OCI-M1 (cell line): ENCODE results near the gene COL5A2.
A peak's percentile ranks its signal among the peaks of the same experiment; 100 is the strongest.

Experiments
- DNase-seq: peaks from one replicate; lab custom pipeline; 2025; lab: John Stamatoyannopoulos, UW

The COL5A2 gene

DNA sequence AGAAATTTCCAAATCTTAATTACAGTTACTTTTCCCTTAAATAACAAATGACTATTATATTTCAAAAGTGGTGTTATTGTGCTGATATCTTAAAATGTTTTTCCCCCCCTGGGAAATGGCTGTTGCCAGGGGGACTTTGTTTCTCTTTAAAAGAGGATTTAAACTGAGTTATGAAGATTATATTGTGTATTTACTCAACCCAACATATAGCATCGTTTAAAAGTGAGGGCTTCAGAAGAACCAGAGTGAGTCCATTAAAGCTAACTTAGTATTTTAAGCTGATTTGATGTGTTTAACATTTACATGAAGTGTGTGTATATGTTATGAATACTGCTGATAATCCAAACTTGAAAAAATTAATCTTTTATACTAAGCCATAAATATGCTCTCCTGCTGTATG, 81.6 kb downstream of the COL5A2 start:
- no peak for DNase-seq

DNA sequence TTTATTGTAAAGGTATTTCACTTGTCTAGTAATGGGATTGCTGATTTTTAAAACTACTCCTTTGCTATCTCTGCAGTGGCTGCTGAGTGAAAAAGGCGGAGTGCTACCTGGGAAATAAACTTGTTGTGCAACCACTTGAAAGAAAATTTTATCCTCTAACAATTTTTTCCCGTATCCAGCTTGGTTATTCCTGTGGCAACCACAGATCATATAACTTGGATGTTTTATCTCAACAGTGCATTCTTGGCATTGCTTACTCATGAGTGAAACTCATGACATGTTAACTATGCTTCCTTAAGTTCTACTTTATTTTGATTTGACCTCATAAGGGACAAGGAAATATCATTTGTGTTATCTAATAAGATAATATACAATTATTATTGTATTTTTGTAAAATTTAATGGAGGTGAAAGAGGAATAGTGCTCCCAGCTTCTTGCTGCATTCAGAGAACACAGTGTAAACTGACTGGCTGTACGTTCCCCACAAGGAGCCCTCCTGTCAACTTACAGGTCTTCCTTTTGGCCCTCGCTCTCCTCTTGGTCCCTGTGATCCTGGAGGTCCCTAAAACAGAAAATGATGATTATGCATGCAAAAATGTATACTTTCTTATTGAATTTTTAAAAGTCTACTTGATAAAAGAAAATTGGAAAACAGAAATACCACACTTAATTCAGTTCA, 82.7 kb downstream of the COL5A2 start:
- no peak for DNase-seq

GRCh38 chr2:189095101-189095500, 84.5 kb downstream of the COL5A2 start:
- no peak for DNase-seq

GRCh38 chr2:189092936-189093335, 86.6 kb downstream of the COL5A2 start:
- DNase-seq = no peak

DNA sequence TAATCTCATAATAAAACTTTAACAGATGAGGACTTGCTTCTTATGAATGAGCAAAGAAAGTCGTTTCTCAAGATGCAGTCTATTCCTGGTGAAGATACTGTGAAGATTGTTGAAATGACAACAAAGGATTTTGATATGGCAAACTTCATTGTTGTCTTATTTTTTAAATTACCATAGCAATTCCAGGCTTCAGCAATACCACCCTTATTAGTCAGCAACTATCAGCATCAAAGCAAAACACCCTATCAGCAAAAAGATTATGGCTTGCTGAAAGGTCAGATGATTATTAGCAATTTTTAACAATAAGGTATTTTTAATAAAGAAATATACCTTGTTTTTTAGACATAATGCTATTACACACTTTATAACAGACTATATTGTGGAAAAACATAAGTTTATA, 88.3 kb downstream of the COL5A2 start:
- no peak for DNase-seq

DNA sequence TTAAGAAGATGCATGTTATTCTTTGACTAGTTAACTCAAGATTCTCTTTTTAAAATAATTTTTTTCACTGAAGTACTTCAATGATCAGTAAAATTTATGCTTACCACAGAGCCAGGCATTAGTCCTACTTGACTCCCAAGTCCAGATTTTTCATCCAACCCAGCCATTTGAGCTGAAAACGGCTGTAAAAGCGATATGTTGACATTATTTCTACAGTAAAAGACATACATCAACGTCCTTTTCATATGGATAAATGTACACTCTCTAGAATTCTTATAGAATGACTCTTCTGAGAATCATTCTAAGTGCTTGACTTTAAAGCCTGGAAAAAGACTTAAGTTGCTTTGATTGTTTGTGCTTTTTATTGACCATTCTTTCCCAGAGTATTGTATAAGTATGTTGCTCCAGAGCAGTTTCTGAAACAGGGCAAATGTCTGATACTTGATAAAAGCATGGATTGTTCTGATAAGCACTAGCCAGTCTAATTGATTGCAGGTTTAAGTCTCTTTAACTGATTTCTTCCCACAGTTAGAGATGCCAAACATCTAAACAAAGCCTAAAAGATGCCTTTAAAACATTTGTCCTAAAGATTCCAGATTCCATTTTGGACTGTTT, 90.9 kb downstream of the COL5A2 start:
- DNase-seq = no peak

DNA sequence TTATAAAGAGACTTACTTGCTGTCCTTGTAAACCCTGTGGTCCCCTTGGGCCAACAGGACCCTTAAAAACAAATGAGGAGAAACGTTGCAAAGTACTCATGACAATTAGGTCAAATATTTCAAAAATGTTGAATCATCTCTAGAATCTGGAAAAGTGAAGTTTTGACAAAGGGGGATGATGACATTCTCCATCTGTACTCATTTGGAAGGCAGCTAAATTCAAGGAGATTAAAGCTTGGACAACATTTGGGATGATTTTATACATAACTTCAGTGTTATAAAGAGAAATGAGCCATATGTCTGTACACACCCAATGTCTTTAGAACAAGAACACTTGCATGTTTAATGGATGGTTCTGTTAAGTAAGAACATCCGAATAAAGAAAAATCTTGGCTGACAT, 92.9 kb downstream of the COL5A2 start:
- DNase-seq = no peak

- DNase-seq = no peak
These were observed 93.3 kb downstream of the COL5A2 start for GRCh38 chr2:189086250-189086649.

- DNase-seq = no peak
These were observed 96.0 kb downstream of the COL5A2 start for GRCh38 chr2:189083606-189084005.

DNA sequence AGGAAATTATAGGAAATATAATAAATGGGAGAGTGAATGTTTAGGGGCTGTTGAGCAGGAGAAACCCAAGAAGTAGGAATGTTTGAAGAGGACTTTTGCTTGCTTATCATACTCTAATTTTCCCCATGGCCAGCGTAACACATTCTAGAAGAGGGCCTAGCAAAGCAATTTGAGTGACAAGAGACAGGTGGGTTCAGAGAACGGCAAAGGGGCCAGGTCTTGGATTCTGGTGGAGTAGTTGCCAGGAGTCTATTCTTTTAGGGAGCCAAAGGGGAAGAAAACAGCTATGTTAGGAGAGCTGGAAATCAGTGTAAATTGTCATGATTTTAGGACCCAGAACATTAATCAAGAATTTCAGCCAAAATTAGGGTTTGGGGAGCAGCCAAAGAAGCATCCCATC, 96.5 kb downstream of the COL5A2 start:
- DNase-seq = no peak

- no peak for DNase-seq
These were observed 97.1 kb downstream of the COL5A2 start for GRCh38 chr2:189082376-189082975.

DNA sequence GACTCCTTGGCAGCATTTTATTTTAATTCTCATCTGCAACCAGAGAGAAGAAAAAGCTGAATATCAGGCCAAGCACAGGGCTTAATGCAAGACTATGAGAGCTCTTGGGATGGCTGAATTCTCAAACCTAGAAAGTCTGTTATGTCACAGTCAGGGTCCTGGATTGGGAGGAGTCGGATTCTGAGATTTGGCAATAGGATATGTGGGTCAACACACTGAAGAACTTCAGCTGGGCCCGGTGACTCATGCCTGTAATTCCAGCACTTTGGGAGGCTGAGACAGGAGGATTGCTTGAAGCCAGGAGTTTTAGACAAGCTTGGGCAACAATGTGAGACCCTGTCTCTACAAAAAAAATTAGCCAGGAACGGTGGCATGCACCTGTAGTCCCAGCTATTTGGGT, 103.0 kb downstream of the COL5A2 start:
- DNase-seq = no peak

DNA sequence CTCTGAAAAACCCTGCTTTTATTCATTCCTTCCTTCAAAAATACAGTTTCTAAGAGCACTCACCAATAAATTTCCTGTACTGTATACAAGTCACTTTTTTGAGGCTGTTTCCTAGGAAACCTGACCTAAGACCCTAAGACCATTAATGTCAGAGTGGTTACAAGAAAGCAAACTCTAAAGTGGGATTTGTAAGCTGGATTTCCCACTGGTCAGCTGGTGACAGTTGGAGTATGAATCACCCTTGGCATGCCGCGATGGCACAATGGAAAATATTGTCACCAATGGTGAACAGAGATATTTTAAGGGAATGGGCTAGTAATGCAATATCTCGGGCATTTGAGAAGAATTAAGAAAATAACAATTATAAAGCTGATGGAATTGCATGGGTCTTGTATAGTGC, 103.4 kb downstream of the COL5A2 start:
- DNase-seq = no peak

GRCh38 chr2:189074506-189074905, 105.1 kb downstream of the COL5A2 start:
- peak; percentile 72 for DNase-seq

- no peak for DNase-seq
These were observed 107.5 kb downstream of the COL5A2 start for GRCh38 chr2:189072036-189072435.

DNA sequence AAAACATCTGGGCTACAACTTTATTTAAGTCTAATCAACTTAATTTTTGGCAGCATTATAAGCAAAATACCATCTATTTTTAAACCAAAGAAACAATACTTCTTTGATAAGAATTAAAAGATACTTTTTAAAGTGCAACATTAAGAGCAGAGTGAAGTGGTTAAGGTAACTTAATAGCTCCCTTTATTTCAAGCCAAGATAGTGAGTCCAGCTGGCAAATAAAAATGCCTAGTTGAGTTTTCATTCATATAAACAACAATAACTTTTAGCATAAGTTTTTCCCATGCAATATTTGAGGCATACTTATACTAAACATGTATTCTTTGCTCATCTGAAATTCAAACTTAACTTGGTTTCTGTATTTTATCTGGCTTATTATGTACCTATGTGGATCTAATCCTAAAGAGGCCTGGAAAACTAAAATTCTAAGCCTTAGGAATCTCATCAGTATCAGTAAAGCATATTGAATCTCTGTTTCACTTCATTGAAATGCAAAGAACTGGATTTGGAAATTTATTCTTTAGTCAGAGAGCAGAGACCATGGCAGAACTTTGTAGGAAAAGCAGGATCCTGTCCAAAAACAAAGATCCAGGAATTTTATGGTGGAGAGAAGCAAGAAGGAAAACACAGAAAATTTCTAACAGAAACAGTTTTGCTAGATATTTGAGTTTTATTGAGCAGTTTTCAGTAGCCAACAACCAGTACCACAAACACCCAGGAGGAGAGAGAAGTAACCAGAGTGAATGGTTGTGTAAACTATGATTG, 109.5 kb downstream of the COL5A2 start:
- no peak for DNase-seq

- DNase-seq = no peak
These were observed 113.5 kb downstream of the COL5A2 start for GRCh38 chr2:189066037-189066436.

DNA sequence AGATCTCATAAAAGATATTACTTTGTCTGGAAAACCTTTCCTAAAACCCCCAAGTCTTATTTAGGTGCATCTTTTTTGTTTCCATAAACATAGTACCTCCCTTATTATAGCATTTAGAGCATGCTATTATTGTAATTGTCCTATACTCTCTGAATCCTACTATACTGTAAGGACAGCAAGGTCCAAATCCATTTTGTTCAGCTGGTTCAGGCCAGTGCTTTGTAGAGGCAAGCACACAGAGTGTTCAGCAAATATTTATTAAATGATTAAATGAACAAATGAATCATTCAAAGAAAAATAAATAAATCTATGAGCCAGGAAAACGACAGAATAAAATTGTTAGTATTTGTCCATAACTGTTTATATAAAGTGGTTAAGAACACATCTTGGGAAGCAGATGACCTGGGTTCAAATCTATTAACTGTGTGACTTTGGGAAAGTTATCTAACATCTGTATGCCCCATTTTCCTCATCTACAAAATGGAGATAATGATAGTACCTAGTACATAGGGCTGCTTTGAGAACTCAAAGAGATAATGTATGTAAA, 119.4 kb downstream of the COL5A2 start:
- no peak for DNase-seq

GRCh38 chr2:189057316-189057715, 122.2 kb downstream of the COL5A2 start:
- DNase-seq = no peak

DNA sequence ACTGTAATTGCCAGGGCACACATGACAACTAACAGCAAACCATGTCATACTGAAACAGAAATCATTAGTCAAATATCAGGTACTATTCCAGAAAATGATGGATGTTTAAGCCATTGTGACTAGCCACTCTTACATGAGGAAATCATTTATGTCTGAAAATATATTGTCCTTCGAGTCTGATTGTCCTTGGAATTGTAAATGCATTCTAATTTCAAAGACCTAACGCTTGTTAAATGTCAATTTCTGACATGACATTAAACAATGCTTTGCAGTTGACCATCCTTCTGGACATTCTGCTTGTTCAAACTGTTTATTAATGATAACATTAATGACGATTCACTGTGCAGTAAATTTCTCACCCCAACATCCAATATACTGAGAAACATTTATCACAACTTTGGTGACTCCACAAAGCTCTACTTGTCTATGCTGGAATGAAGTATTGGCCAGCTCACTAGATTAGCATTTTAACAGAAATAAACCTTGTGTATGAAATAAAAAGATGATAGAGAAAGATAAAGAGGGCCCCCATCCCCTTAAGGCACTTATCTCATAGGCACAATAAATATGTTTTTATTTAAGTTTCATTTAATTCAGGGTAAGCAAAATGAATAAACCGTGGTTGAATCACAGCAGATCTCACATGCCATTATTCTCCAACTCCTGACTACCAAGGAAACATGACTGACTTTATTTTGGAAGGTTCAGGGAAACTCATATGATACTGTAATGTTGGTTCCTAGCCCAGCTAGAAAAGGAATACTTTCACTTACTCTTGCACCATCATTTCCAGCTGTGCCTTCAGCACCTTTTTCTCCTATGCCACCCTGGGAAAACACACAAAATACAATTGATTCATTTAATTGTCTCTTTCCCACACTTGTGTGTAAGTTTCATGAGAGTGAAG, 123.1 kb downstream of the COL5A2 start:
- no peak for DNase-seq

- no peak for DNase-seq
These were observed 129.3 kb downstream of the COL5A2 start for GRCh38 chr2:189050165-189050712.
